WTC11 (cell line): Measurements from ENCODE around the gene RFC1.

ENCODE experiments used
- AFF4 ChIP-seq: sonication (generic); formaldehyde crosslinking; IDR thresholded peaks from 2 replicates; pipeline ENCODE4 v1.8.1; 2023; ENCODE audit warnings: mild to moderate bottlenecking, missing genetic modification reagents, borderline replicate concordance
- ATF3 ChIP-seq: sonication (generic); formaldehyde crosslinking; conservative IDR thresholded peaks from 2 replicates; pipeline ENCODE4 v1.8.1; 2022; ENCODE audit warnings: mild to moderate bottlenecking, missing genetic modification reagents
- CTCF ChIP-seq: fragments of 200-600 bp; IDR thresholded peaks from 2 replicates; pipeline ENCODE4 v1.8.0; 2022; ENCODE audit warnings: antibody characterized with exemption
- E2F5 ChIP-seq: sonication (generic); formaldehyde crosslinking; IDR thresholded peaks from 2 replicates; pipeline ENCODE4 v1.8.1; 2022; ENCODE audit warnings: mild to moderate bottlenecking, moderate library complexity, missing genetic modification reagents
- ELF4 ChIP-seq: sonication (generic); formaldehyde crosslinking; IDR thresholded peaks from 2 replicates; pipeline ENCODE4 v1.8.1; 2022; ENCODE audit warnings: low read depth, mild to moderate bottlenecking, moderate library complexity, missing genetic modification reagents
- ETV6 ChIP-seq: sonication (generic); formaldehyde crosslinking; IDR thresholded peaks from 2 replicates; pipeline ENCODE4 v1.8.1; 2022; ENCODE audit warnings: mild to moderate bottlenecking, missing genetic modification reagents
- FOXJ3 ChIP-seq: sonication (generic); formaldehyde crosslinking; IDR thresholded peaks from 2 replicates; pipeline ENCODE4 v1.9.0; 2021; ENCODE audit warnings: missing genetic modification reagents, mild to moderate bottlenecking, borderline replicate concordance
- HMGXB4 ChIP-seq: sonication (generic); formaldehyde crosslinking; IDR thresholded peaks from 2 replicates; pipeline ENCODE4 v1.8.1; 2023; ENCODE audit warnings: mild to moderate bottlenecking, moderate library complexity, missing genetic modification reagents
- IRF2 ChIP-seq: sonication (generic); formaldehyde crosslinking; IDR thresholded peaks from 2 replicates; pipeline ENCODE4 v1.8.0; 2022; ENCODE audit warnings: low read depth, missing genetic modification reagents, borderline replicate concordance
- MAX ChIP-seq: sonication (generic); formaldehyde crosslinking; IDR thresholded peaks from 2 replicates; pipeline ENCODE4 v1.8.0; 2022; ENCODE audit warnings: mild to moderate bottlenecking, missing genetic modification reagents
- MLX ChIP-seq: sonication (generic); formaldehyde crosslinking; IDR thresholded peaks from 2 replicates; pipeline ENCODE4 v1.8.1; 2023; ENCODE audit warnings: mild to moderate bottlenecking, missing genetic modification reagents, moderate library complexity
- RORB ChIP-seq: fragments of 250-450 bp; sonication (Bioruptor Pico); IDR thresholded peaks from 2 replicates; pipeline ENCODE4 v1.9.0; 2021; ENCODE audit warnings: mild to moderate bottlenecking
- SMAD3 ChIP-seq: sonication (generic); formaldehyde crosslinking; IDR thresholded peaks from 2 replicates; pipeline ENCODE4 v1.8.0; 2022; ENCODE audit warnings: missing genetic modification reagents, mild to moderate bottlenecking, borderline replicate concordance

GRCh38 chr4:39324897-39325613 is 41.1 kb downstream of the RFC1 start:
- no peak for TF ChIP-seq ATF3 (CRISPR knock-in tag)
- no peak for TF ChIP-seq CTCF
- no peak for TF ChIP-seq ETV6 (CRISPR knock-in tag)
- no peak for TF ChIP-seq ELF4 (CRISPR knock-in tag)
- no peak for TF ChIP-seq AFF4
- TF ChIP-seq E2F5 (CRISPR knock-in tag), result no peak
- TF ChIP-seq MAX (CRISPR knock-in tag), result no peak
- TF ChIP-seq SMAD3 (CRISPR knock-in tag), result no peak
- no peak for TF ChIP-seq MLX (CRISPR knock-in tag)
- no peak for TF ChIP-seq IRF2 (CRISPR knock-in tag)
- TF ChIP-seq FOXJ3 (CRISPR knock-in tag), result no peak
- no peak for TF ChIP-seq RORB (CRISPR knock-in tag)
- no peak for TF ChIP-seq HMGXB4 (CRISPR knock-in tag)
